Measurements from ENCODE around the gene CRIP1. TPM values are rescaled to one million over a fixed set of nuclear protein-coding genes. Genes with fewer than 3 reads are reported as not detected.

The CRIP1 gene
- total and polyA plus RNA-seq, 4 donors: 72.8 to 465 (median 301) TPM

DNA sequence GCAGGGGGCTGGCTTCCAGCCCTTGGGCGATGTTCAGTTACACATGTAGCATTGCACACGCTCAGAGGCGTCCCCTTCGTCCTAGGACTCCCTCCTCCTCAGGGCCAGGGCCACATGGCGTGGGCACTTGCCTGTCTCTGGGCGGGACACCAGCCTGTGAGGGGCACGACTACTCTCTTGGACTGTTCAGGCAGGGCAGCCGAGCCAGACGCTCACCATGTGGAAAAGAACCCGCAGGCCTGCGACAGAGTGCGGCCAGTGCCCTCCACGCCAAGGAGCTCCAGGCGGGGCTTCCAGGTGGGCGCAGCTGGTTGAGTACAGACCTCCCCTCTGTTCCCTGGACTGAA lies 46.2 kb upstream of the CRIP1 start:
- TF ChIP-seq, protein P1, sequence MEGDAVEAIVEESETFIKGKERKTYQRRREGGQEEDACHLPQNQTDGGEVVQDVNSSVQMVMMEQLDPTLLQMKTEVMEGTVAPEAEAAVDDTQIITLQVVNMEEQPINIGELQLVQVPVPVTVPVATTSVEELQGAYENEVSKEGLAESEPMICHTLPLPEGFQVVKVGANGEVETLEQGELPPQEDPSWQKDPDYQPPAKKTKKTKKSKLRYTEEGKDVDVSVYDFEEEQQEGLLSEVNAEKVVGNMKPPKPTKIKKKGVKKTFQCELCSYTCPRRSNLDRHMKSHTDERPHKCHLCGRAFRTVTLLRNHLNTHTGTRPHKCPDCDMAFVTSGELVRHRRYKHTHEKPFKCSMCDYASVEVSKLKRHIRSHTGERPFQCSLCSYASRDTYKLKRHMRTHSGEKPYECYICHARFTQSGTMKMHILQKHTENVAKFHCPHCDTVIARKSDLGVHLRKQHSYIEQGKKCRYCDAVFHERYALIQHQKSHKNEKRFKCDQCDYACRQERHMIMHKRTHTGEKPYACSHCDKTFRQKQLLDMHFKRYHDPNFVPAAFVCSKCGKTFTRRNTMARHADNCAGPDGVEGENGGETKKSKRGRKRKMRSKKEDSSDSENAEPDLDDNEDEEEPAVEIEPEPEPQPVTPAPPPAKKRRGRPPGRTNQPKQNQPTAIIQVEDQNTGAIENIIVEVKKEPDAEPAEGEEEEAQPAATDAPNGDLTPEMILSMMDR (IDR thresholded peaks at IDR 0.05; ENCODE audit: control extremely low read depth, extremely low read depth): no peak
- Histone ChIP-seq H3K27ac (ENCODE audit: low read depth in 1 of 2, low read length in 1 of 2) (no peak overlapping the region), H3K4me1 (ENCODE audit: control insufficient read depth in 5 of 5, insufficient read depth in 5 of 5, low read length in 5 of 5) (no peaks in the 10 kb centered on the region), H3K4me3 (no peak overlapping the region), H3K27me3 (ENCODE audit: control insufficient read depth in 3 of 3, insufficient read depth in 3 of 3, low read length in 2 of 3) (no peaks in the 10 kb centered on the region), H3K9me3 (ENCODE audit: control insufficient read depth in 4 of 4, insufficient read depth in 3 of 4, low read length in 3 of 4) (no peaks in the 10 kb centered on the region), H3K36me3 (ENCODE audit: control insufficient read depth in 4 of 4, insufficient read depth in 4 of 4, low read length in 4 of 4) (peaks cover 0 to 31% (median 5%) of the 10 kb centered on the region in 4 donors), H3K9ac (ENCODE audit: insufficient read depth in 1 of 2, low read length in 2 of 2) (no peak overlapping the region)
- 96% methylated on average over 15 of the region's 15 CpGs for WGBS, 2 donors
- ATAC-seq (ENCODE audit: insufficient read depth, low FRiP score) (no peak), DNase-seq (no peak)

DNA sequence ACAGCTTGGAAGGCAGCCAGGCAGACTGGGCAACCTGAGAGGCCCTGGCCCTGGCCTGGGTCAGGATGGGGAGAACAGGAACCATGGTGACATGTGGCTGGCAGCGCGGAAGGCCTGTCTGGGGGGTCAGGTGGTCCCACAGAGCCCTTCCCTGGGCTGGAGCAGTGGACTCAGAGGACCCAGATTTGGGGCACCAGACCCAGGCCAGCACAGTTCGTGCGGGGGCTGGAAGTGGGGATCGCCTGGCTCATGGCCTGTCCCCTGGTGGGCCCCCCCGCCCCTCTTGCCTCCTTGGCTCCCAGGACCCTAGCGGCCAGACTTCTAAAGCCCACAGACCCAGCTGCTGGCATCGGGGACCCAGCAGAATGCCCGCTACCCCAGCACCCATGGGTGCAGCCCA lies 45.7 kb upstream of the CRIP1 start:
- DNase-seq (no peak), ATAC-seq (ENCODE audit: insufficient read depth, low FRiP score) (no peak)
- H3K9ac ChIP-seq (ENCODE audit: insufficient read depth in 1 of 2, low read length in 2 of 2): no peak overlapping the region
- no peak overlapping the region for H3K4me3 ChIP-seq
- H3K27me3 ChIP-seq (ENCODE audit: control insufficient read depth in 3 of 3, insufficient read depth in 3 of 3, low read length in 2 of 3): no peaks in the 10 kb centered on the region
- WGBS, 2 donors: 88 to 98% methylated on average over 9 of the region's 9 CpGs
- TF ChIP-seq, protein P1 (IDR thresholded peaks at IDR 0.05; ENCODE audit: control extremely low read depth, extremely low read depth): no peak
- peaks cover 0 to 31% (median 5%) of the 10 kb centered on the region in 4 donors for H3K36me3 ChIP-seq (ENCODE audit: control insufficient read depth in 4 of 4, insufficient read depth in 4 of 4, low read length in 4 of 4)
- no peaks in the 10 kb centered on the region for H3K4me1 ChIP-seq (ENCODE audit: control insufficient read depth in 5 of 5, insufficient read depth in 5 of 5, low read length in 5 of 5)
- H3K9me3 ChIP-seq (ENCODE audit: control insufficient read depth in 4 of 4, insufficient read depth in 3 of 4, low read length in 3 of 4): no peaks in the 10 kb centered on the region
- H3K27ac ChIP-seq (ENCODE audit: low read depth in 1 of 2, low read length in 1 of 2): no peak overlapping the region

DNA sequence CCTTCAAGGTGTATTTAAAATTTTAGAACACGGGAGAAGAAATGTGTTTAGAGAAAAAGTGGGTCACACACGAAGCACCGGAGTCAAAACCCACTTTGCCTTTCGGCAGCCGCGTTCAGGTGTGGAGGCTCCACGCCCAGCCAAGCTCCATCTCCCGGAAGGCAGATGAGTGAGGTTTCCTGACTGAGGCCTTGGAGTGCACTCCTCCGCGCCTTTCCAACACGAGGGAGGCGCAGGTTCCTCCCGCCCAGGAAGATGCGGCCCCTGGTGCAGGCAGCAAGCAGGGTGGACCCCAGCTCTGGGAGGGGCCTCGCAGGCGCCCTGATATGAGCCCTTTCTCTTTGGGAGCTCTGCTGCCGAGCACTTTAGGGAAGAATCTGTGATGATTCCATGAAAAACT lies 44.6 kb upstream of the CRIP1 start:
- no peaks in the 10 kb centered on the region for H3K4me1 ChIP-seq (ENCODE audit: control insufficient read depth in 5 of 5, insufficient read depth in 5 of 5, low read length in 5 of 5)
- no peaks in the 10 kb centered on the region for H3K9me3 ChIP-seq (ENCODE audit: control insufficient read depth in 4 of 4, insufficient read depth in 3 of 4, low read length in 3 of 4)
- peaks cover 0 to 30% (median 5%) of the 10 kb centered on the region in 4 donors for H3K36me3 ChIP-seq (ENCODE audit: control insufficient read depth in 4 of 4, insufficient read depth in 4 of 4, low read length in 4 of 4)
- ATAC-seq (ENCODE audit: insufficient read depth, low FRiP score) (no peak), DNase-seq (no peak)
- H3K9ac ChIP-seq (ENCODE audit: insufficient read depth in 1 of 2, low read length in 2 of 2): no peak overlapping the region
- H3K27me3 ChIP-seq (ENCODE audit: control insufficient read depth in 3 of 3, insufficient read depth in 3 of 3, low read length in 2 of 3): no peaks in the 10 kb centered on the region
- WGBS, 2 donors: 80 to 84% methylated on average over 17 of the region's 17 CpGs
- TF ChIP-seq, protein P1 (IDR thresholded peaks at IDR 0.05; ENCODE audit: control extremely low read depth, extremely low read depth): no peak
- no peak overlapping the region for H3K4me3 ChIP-seq
- H3K27ac ChIP-seq (ENCODE audit: low read depth in 1 of 2, low read length in 1 of 2): no peak overlapping the region

DNA sequence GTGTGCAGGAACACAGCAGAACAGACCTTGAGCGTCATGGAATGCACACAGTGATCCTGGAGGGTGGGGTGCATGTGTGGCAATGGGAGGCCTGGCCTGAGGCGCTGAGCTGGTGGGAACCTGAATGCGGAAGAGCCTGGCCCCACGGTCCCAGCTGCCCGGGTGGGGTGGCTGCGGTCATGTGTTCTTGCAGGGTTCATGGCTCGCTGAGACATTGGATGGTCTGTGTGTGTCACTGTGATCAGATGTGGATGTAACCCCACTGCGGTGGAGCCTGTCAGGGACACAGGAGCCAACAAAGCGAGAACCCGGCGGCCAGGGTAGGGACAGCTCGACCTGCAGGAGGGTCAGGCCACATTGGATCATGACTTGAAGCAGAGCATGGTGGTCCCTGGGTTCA lies 43.9 kb upstream of the CRIP1 start:
- no peaks in the 10 kb centered on the region for H3K4me1 ChIP-seq (ENCODE audit: control insufficient read depth in 5 of 5, insufficient read depth in 5 of 5, low read length in 5 of 5)
- 86 to 89% methylated on average over 12 of the region's 12 CpGs for WGBS, 2 donors
- ATAC-seq (ENCODE audit: insufficient read depth, low FRiP score): no peak
- H3K4me3 ChIP-seq: no peak overlapping the region
- no peak overlapping the region for H3K9ac ChIP-seq (ENCODE audit: insufficient read depth in 1 of 2, low read length in 2 of 2)
- no peaks in the 10 kb centered on the region for H3K27me3 ChIP-seq (ENCODE audit: control insufficient read depth in 3 of 3, insufficient read depth in 3 of 3, low read length in 2 of 3)
- DNase-seq: no peak
- TF ChIP-seq, protein P1 (IDR thresholded peaks at IDR 0.05; ENCODE audit: control extremely low read depth, extremely low read depth): no peak
- peaks cover 0 to 30% (median 5%) of the 10 kb centered on the region in 4 donors for H3K36me3 ChIP-seq (ENCODE audit: control insufficient read depth in 4 of 4, insufficient read depth in 4 of 4, low read length in 4 of 4)
- H3K9me3 ChIP-seq (ENCODE audit: control insufficient read depth in 4 of 4, insufficient read depth in 3 of 4, low read length in 3 of 4): no peaks in the 10 kb centered on the region
- H3K27ac ChIP-seq (ENCODE audit: low read depth in 1 of 2, low read length in 1 of 2): no peak overlapping the region

Data from lung (tissue), 12 donors.